ENCODE measurements around the gene CTSZ.

- TF ChIP-seq POLR2A (IDR thresholded peaks at IDR 0.05) (no peak), POLR2AphosphoS5 (IDR thresholded peaks at IDR 0.05) (no peak)
Observed at GRCh38 chr20:59033616-59034165, 26.6 kb upstream of the CTSZ start.

Measured in transverse colon (tissue), 3 donors.